MM.1S (cell line): ENCODE measurements around the gene FOXO6.

Experiments used
- DNase-seq: peaks from one replicate; pipeline ENCODE4 v3.0.0-alpha.2; 2015
- H2AFZ ChIP-seq: fragments of 300-600 bp; sonication (generic); 2 replicates; pipeline ENCODE4 v1.6.0; 2016; ENCODE audit warnings: antibody characterized with exemption, low read length
- H3F3A ChIP-seq: fragments of 300-600 bp; sonication (generic); 2 replicates; pipeline ENCODE4 v1.6.1; 2016; ENCODE audit warnings: mild to moderate bottlenecking, antibody characterized with exemption, low read length, moderate library complexity, mixed read lengths; ENCODE audit not compliant: insufficient read depth
- H3K27ac ChIP-seq: fragments of 300-600 bp; sonication (generic); 2 replicates; pipeline ENCODE4 v1.5.1; 2016; ENCODE audit warnings: mild to moderate bottlenecking, low read length
- H3K27me3 ChIP-seq: fragments of 300-600 bp; sonication (generic); replicated peaks from 2 replicates; pipeline ENCODE4 v1.6.0; 2016; ENCODE audit warnings: low read length; ENCODE audit not compliant: insufficient read depth
- H3K36me3 ChIP-seq: fragments of 300-600 bp; sonication (generic); replicated peaks from 2 replicates; pipeline ENCODE4 v1.6.1; 2016; ENCODE audit warnings: mild to moderate bottlenecking, low read length, mixed read lengths; ENCODE audit not compliant: insufficient read depth
- H3K4me1 ChIP-seq: fragments of 300-600 bp; sonication (generic); 2 replicates; pipeline ENCODE4 v1.6.1; 2016; ENCODE audit warnings: low read length, mixed read lengths
- H3K4me2 ChIP-seq: fragments of 300-600 bp; sonication (generic); 2 replicates; pipeline ENCODE4 v1.6.0; 2016; ENCODE audit warnings: low read depth, low read length
- H3K4me3 ChIP-seq: fragments of 300-600 bp; sonication (generic); 2 replicates; pipeline ENCODE4 v1.5.1; 2016; ENCODE audit warnings: low read length, mixed read lengths
- H3K79me2 ChIP-seq: fragments of 300-600 bp; sonication (generic); 2 replicates; pipeline ENCODE4 v1.6.1; 2016; ENCODE audit warnings: mixed run types, low read length, mixed read lengths
- H3K9ac ChIP-seq: fragments of 300-600 bp; sonication (generic); 2 replicates; pipeline ENCODE4 v1.6.1; 2016; ENCODE audit warnings: low read length, mixed read lengths
- H3K9me2 ChIP-seq: fragments of 300-600 bp; sonication (generic); replicated peaks from 2 replicates; pipeline ENCODE4 v1.6.1; 2016; ENCODE audit warnings: mild to moderate bottlenecking, low read length, mixed read lengths; ENCODE audit not compliant: insufficient read depth
- H3K9me3 ChIP-seq: fragments of 300-600 bp; sonication (generic); replicated peaks from 2 replicates; pipeline ENCODE4 v1.6.1; 2016; ENCODE audit warnings: mild to moderate bottlenecking, low read length, mixed read lengths; ENCODE audit not compliant: insufficient read depth
- H4K20me1 ChIP-seq: fragments of 300-600 bp; sonication (generic); 2 replicates; pipeline ENCODE4 v1.6.1; 2016; ENCODE audit warnings: mild to moderate bottlenecking, low read length, moderate library complexity, mixed read lengths; ENCODE audit not compliant: insufficient read depth
- CTCF ChIP-seq: fragments of 300-600 bp; sonication (generic); IDR thresholded peaks from 2 replicates; pipeline ENCODE4 v1.5.1; 2016; ENCODE audit warnings: antibody characterized with exemption, low read length, mixed read lengths
- EZH2 ChIP-seq: fragments of 300-600 bp; sonication (generic); optimal IDR thresholded peaks from 2 replicates; pipeline ENCODE3; 2017; ENCODE audit warnings: low read depth, mild to moderate bottlenecking, antibody characterized with exemption, low read length, mixed read lengths
- EZH2phosphoT487 ChIP-seq: fragments of 300-600 bp; sonication (generic); IDR thresholded peaks from 2 replicates; pipeline ENCODE4 v1.6.1; 2018; ENCODE audit warnings: antibody characterized with exemption, low read length

The FOXO6 gene

GRCh38 chr1:41358131-41359021, 2.9 kb upstream of the FOXO6 start:
- H3K9me2 ChIP-seq = no peaks in the 10 kb centered on the region
- H3K27ac ChIP-seq = no peak overlapping the region
- no peak overlapping the region for H3K4me3 ChIP-seq
- peaks cover 14% of the 10 kb centered on the region for H3K27me3 ChIP-seq
- TF ChIP-seq EZH2phosphoT487 = no peak
- no peak for TF ChIP-seq EZH2
- TF ChIP-seq CTCF = no peak
- no peaks in the 10 kb centered on the region for H3K9me3 ChIP-seq
- H3K4me2 ChIP-seq = no peak overlapping the region
- no peak overlapping the region for H3K9ac ChIP-seq
- H3K36me3 ChIP-seq = no peaks in the 10 kb centered on the region
- DNase-seq = no peak
- H3F3A ChIP-seq = no peaks in the 10 kb centered on the region
- H2AFZ ChIP-seq = no peak overlapping the region
- no peaks in the 10 kb centered on the region for H4K20me1 ChIP-seq
- H3K79me2 ChIP-seq = no peaks in the 10 kb centered on the region
- H3K4me1 ChIP-seq = peaks cover 15% of the 10 kb centered on the region

- H3K4me2 ChIP-seq = no peak overlapping the region
- H3K9ac ChIP-seq = no peak overlapping the region
- H4K20me1 ChIP-seq = no peaks in the 10 kb centered on the region
- H3K4me1 ChIP-seq = peaks cover 6% of the 10 kb centered on the region
- no peak overlapping the region for H2AFZ ChIP-seq
- no peaks in the 10 kb centered on the region for H3K9me3 ChIP-seq
- H3K79me2 ChIP-seq = no peaks in the 10 kb centered on the region
- H3F3A ChIP-seq = no peaks in the 10 kb centered on the region
- H3K9me2 ChIP-seq = no peaks in the 10 kb centered on the region
- H3K27me3 ChIP-seq = peaks cover 22% of the 10 kb centered on the region
- DNase-seq = no peak
- TF ChIP-seq CTCF (no peak), EZH2 (no peak), EZH2phosphoT487 (no peak)
- no peak overlapping the region for H3K4me3 ChIP-seq
- H3K27ac ChIP-seq = no peak overlapping the region
- H3K36me3 ChIP-seq = no peaks in the 10 kb centered on the region
Measured at GRCh38 chr1:41359211-41360073, 1.8 kb upstream of the FOXO6 start.

DNA sequence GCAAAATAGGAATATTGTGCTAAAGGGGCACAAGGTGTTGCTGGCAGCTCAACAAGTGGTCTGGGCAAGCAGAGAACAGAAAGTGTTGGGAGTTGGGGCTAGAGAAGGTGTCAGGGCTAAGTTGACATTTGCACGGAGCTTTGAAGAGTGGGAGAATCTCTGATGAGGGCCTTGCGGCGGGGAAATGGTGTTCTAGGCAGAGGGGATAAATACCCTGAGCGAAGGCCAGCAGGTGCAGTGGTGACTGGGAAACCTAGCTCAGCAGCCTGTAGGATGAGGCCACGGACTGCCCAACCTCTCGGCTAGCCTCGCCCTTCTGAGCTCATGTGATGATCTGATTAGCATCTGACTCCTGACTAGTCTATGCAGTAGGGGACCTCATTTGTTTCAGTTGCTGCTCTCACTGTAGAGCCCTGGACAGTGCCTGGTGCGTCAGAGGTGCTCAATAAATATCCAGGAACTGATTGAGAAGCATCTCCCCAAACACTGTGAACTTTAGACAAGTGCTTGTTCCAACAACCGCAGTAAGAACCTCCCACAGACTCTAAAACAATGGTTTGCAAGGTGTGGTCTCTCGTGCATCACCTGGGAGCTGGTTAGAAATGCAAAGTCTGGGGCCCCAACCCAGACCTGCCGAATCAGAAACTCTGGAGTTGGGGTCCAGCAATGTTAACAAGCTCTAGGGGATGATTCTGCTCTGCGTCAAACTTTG, 1.0 kb upstream of the FOXO6 start:
- no peak overlapping the region for H3K9ac ChIP-seq
- H3K4me2 ChIP-seq = peak overlapping the region; percentile 42; the same call in 1 of the 2 replicates
- H3K79me2 ChIP-seq = no peaks in the 10 kb centered on the region
- peak overlapping the region; percentile 48; the same call in 1 of the 2 replicates for H3K4me3 ChIP-seq
- no peaks in the 10 kb centered on the region for H3F3A ChIP-seq
- no peaks in the 10 kb centered on the region for H3K9me3 ChIP-seq
- TF ChIP-seq CTCF (no peak), EZH2 (no peak), EZH2phosphoT487 (no peak)
- H3K9me2 ChIP-seq = no peaks in the 10 kb centered on the region
- peaks cover 5% of the 10 kb centered on the region for H3K4me1 ChIP-seq
- peak overlapping the region; percentile 3; the same call in 1 of the 2 replicates for H3K27ac ChIP-seq
- H3K27me3 ChIP-seq = peaks cover 29% of the 10 kb centered on the region
- H2AFZ ChIP-seq = peak overlapping the region; percentile 48; the same call in 1 of the 2 replicates
- no peak for DNase-seq
- no peaks in the 10 kb centered on the region for H4K20me1 ChIP-seq
- H3K36me3 ChIP-seq = no peaks in the 10 kb centered on the region
